ENCODE measurements around the gene PPM1H. TPM values are rescaled to one million over a fixed set of nuclear protein-coding genes. Genes with fewer than 3 reads are reported as not detected.

PPM1H gene
- polyA plus RNA-seq, 1 of the 3 experiments (the other 2 are of a cell fraction), result 0.13 TPM

GRCh38 chr12:62827042-62827441, 107.9 kb downstream of the PPM1H start:
- TF ChIP-seq SIN3A (IDR thresholded peaks at IDR 0.05; ENCODE audit: borderline replicate concordance, low read depth, low read length), result no peak
- TF ChIP-seq, protein P1, sequence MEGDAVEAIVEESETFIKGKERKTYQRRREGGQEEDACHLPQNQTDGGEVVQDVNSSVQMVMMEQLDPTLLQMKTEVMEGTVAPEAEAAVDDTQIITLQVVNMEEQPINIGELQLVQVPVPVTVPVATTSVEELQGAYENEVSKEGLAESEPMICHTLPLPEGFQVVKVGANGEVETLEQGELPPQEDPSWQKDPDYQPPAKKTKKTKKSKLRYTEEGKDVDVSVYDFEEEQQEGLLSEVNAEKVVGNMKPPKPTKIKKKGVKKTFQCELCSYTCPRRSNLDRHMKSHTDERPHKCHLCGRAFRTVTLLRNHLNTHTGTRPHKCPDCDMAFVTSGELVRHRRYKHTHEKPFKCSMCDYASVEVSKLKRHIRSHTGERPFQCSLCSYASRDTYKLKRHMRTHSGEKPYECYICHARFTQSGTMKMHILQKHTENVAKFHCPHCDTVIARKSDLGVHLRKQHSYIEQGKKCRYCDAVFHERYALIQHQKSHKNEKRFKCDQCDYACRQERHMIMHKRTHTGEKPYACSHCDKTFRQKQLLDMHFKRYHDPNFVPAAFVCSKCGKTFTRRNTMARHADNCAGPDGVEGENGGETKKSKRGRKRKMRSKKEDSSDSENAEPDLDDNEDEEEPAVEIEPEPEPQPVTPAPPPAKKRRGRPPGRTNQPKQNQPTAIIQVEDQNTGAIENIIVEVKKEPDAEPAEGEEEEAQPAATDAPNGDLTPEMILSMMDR (IDR thresholded peaks at IDR 0.05), result peak; percentile 21; the same call in 1 of the 2 replicates
- no peak for TF ChIP-seq EP300 (IDR thresholded peaks at IDR 0.05; ENCODE audit: borderline replicate concordance in 1 of 2, low read depth in 1 of 2, low read length in 1 of 2)
- no peak for TF ChIP-seq JUND (IDR thresholded peaks at IDR 0.05)
- TF ChIP-seq POLR2AphosphoS5 (IDR thresholded peaks at IDR 0.05; ENCODE audit: low read depth, low read length), result no peak
- TF ChIP-seq GABPA (IDR thresholded peaks at IDR 0.05; ENCODE audit: low read depth), result no peak
- H3F3A ChIP-seq (replicated peaks; ENCODE audit: insufficient read depth), result no peaks in the 10 kb centered on the region
- H3K27ac ChIP-seq (ENCODE audit: low read depth in 2 of 2, low read length in 1 of 2), result no peak overlapping the region
- CTCF ChIA-PET, result interaction anchor here (0.7 to 1.0 kb wide), 4 partner anchors 13 to 1182 kb away, joined by 3 to 4 read pairs (median 3); no protein-coding TSS in a partner anchor
- WGBS (ENCODE audit: low lambda C conversion rate), result 13% methylated on average over 2 of the region's 2 CpGs
- H3K79me2 ChIP-seq (ENCODE audit: insufficient read depth), result no peaks in the 10 kb centered on the region
- POLR2A ChIA-PET, result no interaction called here
- H3K4me3 ChIP-seq (ENCODE audit: low read depth in 2 of 2, low read length in 1 of 2), result no peak overlapping the region
- H3K9me3 ChIP-seq, result no peaks in the 10 kb centered on the region
- H3K4me2 ChIP-seq, result no peak overlapping the region
- H3K27me3 ChIP-seq (ENCODE audit: insufficient read depth), result no peaks in the 10 kb centered on the region
- H3K9ac ChIP-seq, result no peak overlapping the region
- no peaks in the 10 kb centered on the region for H3K4me1 ChIP-seq (ENCODE audit: control insufficient read depth in 1 of 2, insufficient read depth in 2 of 2, low read depth in 1 of 2, low read length in 1 of 2)
- no peaks in the 10 kb centered on the region for H4K20me1 ChIP-seq (ENCODE audit: insufficient read depth)
- no peaks in the 10 kb centered on the region for H3K9me2 ChIP-seq
- no peak for DNase-seq
- no peak overlapping the region for H2AFZ ChIP-seq (ENCODE audit: low read depth)
- H3K36me3 ChIP-seq (replicated peaks in 1 of 2; ENCODE audit: control insufficient read depth in 1 of 2, insufficient read depth in 2 of 2, low read length in 1 of 2), result no peaks in the 10 kb centered on the region

- Histone ChIP-seq H3K4me3 (ENCODE audit: low read depth in 2 of 2, low read length in 1 of 2) (no peak overlapping the region), H3K27ac (ENCODE audit: low read depth in 2 of 2, low read length in 1 of 2) (no peak overlapping the region), H4K20me1 (ENCODE audit: insufficient read depth) (no peaks in the 10 kb centered on the region), H3K9ac (no peak overlapping the region), H3K79me2 (ENCODE audit: insufficient read depth) (no peaks in the 10 kb centered on the region), H3K4me2 (no peak overlapping the region), H3K9me2 (no peaks in the 10 kb centered on the region), H2AFZ (ENCODE audit: low read depth) (no peak overlapping the region), H3F3A (replicated peaks; ENCODE audit: insufficient read depth) (no peaks in the 10 kb centered on the region), H3K27me3 (ENCODE audit: insufficient read depth) (peaks cover 32% of the 10 kb centered on the region; the same call in 1 of the 2 replicates), H3K36me3 (replicated peaks in 1 of 2; ENCODE audit: control insufficient read depth in 1 of 2, insufficient read depth in 2 of 2, low read length in 1 of 2) (no peaks in the 10 kb centered on the region), H3K9me3 (no peaks in the 10 kb centered on the region), H3K4me1 (ENCODE audit: control insufficient read depth in 1 of 2, insufficient read depth in 2 of 2, low read depth in 1 of 2, low read length in 1 of 2) (peaks cover 0 to 3% of the 10 kb centered on the region in 2 experiments; a peak in 2 of 4 replicates)
- WGBS (ENCODE audit: low lambda C conversion rate), result 54% methylated on average over 9 of the region's 9 CpGs
- ChIA-PET CTCF (interaction anchor here (1.3 to 1.4 kb wide), 2 partner anchors 18 to 381 kb away, joined by 3 to 5 read pairs; no protein-coding TSS in a partner anchor), POLR2A (no interaction called here)
- TF ChIP-seq, protein P2, sequence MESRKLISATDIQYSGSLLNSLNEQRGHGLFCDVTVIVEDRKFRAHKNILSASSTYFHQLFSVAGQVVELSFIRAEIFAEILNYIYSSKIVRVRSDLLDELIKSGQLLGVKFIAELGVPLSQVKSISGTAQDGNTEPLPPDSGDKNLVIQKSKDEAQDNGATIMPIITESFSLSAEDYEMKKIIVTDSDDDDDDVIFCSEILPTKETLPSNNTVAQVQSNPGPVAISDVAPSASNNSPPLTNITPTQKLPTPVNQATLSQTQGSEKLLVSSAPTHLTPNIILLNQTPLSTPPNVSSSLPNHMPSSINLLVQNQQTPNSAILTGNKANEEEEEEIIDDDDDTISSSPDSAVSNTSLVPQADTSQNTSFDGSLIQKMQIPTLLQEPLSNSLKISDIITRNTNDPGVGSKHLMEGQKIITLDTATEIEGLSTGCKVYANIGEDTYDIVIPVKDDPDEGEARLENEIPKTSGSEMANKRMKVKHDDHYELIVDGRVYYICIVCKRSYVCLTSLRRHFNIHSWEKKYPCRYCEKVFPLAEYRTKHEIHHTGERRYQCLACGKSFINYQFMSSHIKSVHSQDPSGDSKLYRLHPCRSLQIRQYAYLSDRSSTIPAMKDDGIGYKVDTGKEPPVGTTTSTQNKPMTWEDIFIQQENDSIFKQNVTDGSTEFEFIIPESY (IDR thresholded peaks at IDR 0.05; ENCODE audit: borderline replicate concordance, low read depth), result no peak
- no peak for TF ChIP-seq EZH2phosphoT487 (IDR thresholded peaks at IDR 0.05; ENCODE audit: borderline replicate concordance, low read depth)
- DNase-seq, result no peak
These were observed 117.2 kb downstream of the PPM1H start for GRCh38 chr12:62817556-62818271.
